ENCODE data around the gene PAQR9.
A peak's percentile ranks its signal among the peaks of the same experiment; 100 is the strongest.

Gene PAQR9

GRCh38 chr3:142950972-142951371 lies 12.5 kb downstream of the PAQR9 start:
- no peak for DNase-seq (ENCODE audit: low read depth)

GRCh38 chr3:142947799-142948575 lies 15.5 kb downstream of the PAQR9 start:
- DNase-seq (ENCODE audit: low read depth) = no peak

GRCh38 chr3:142947352-142947751 lies 16.1 kb downstream of the PAQR9 start:
- DNase-seq (ENCODE audit: low read depth) = no peak

GRCh38 chr3:142946861-142947260 lies 16.6 kb downstream of the PAQR9 start:
- DNase-seq (ENCODE audit: low read depth) = no peak

- no peak for DNase-seq (ENCODE audit: low read depth)
Measured at GRCh38 chr3:142945023-142945422, 18.5 kb downstream of the PAQR9 start.

- no peak for DNase-seq (ENCODE audit: low read depth)
Measured at GRCh38 chr3:142944342-142944741, 19.1 kb downstream of the PAQR9 start.

- DNase-seq (ENCODE audit: low read depth) = no peak
Measured at GRCh38 chr3:142943870-142944269, 19.6 kb downstream of the PAQR9 start.

GRCh38 chr3:142943349-142943748 lies 20.1 kb downstream of the PAQR9 start:
- DNase-seq (ENCODE audit: low read depth) = no peak

GRCh38 chr3:142941373-142942123 lies 21.9 kb downstream of the PAQR9 start:
- no peak for DNase-seq (ENCODE audit: low read depth)

- no peak for DNase-seq (ENCODE audit: low read depth)
Measured at GRCh38 chr3:142940472-142940871, 23.0 kb downstream of the PAQR9 start.

GRCh38 chr3:142940000-142940399 lies 23.5 kb downstream of the PAQR9 start:
- no peak for DNase-seq (ENCODE audit: low read depth)

GRCh38 chr3:142935963-142936362 lies 27.5 kb downstream of the PAQR9 start:
- no peak for DNase-seq (ENCODE audit: low read depth)

GRCh38 chr3:142934887-142935269 lies 28.6 kb downstream of the PAQR9 start:
- DNase-seq (ENCODE audit: low read depth) = no peak

- DNase-seq (ENCODE audit: low read depth) = no peak
Measured at GRCh38 chr3:142934128-142934886, 29.2 kb downstream of the PAQR9 start.

- peak; percentile 27 for DNase-seq (ENCODE audit: low read depth)
Measured at GRCh38 chr3:142931222-142931621, 32.3 kb downstream of the PAQR9 start.

GRCh38 chr3:142930463-142930862 lies 33.0 kb downstream of the PAQR9 start:
- DNase-seq (ENCODE audit: low read depth) = no peak

- no peak for DNase-seq (ENCODE audit: low read depth)
Measured at GRCh38 chr3:142929890-142930289, 33.6 kb downstream of the PAQR9 start.

- peak; percentile 26 for DNase-seq (ENCODE audit: low read depth)
Measured at GRCh38 chr3:142929109-142929508, 34.4 kb downstream of the PAQR9 start.

GRCh38 chr3:142926368-142926944 lies 37.0 kb downstream of the PAQR9 start:
- no peak for DNase-seq (ENCODE audit: low read depth)

GRCh38 chr3:142925140-142925539 lies 38.3 kb downstream of the PAQR9 start:
- no peak for DNase-seq (ENCODE audit: low read depth)

- no peak for DNase-seq (ENCODE audit: low read depth)
Measured at GRCh38 chr3:142923694-142924093, 39.8 kb downstream of the PAQR9 start.

GRCh38 chr3:142916605-142917004 lies 46.9 kb downstream of the PAQR9 start:
- no peak for DNase-seq (ENCODE audit: low read depth)

Measured in activated T-cell treated with anti-CD3 and anti-CD28 coated beads for 48 hours (primary cell).